Nucleus accumbens (tissue), 56 donors: ENCODE results near the gene USH2A.

Experiments used
- DNase-seq, 56 donors: peaks; one replicate each; lab custom pipeline; 2025; lab: John Stamatoyannopoulos, UW

The USH2A gene

GRCh38 chr1:216422821-216423520, at the start of gene USH2A:
TSS of gene USH2A (minus strand) at chr1:216423448. CDS start at chr1:216422336, 1,112 bp downstream.
- DNase-seq = no peak

GRCh38 chr1:216466162-216466801, 43.0 kb upstream of the USH2A start:
- DNase-seq = no peak

GRCh38 chr1:216464489-216464888, 41.2 kb upstream of the USH2A start:
- DNase-seq = no peak

GRCh38 chr1:216462066-216462775, 39.0 kb upstream of the USH2A start:
- no peak for DNase-seq

GRCh38 chr1:216461466-216461865, 38.2 kb upstream of the USH2A start:
- DNase-seq = no peak

- DNase-seq = no peak
Measured at GRCh38 chr1:216459651-216460207, 36.5 kb upstream of the USH2A start.

- DNase-seq = no peak
Measured at GRCh38 chr1:216458812-216459211, 35.6 kb upstream of the USH2A start.

GRCh38 chr1:216457356-216457755, 34.1 kb upstream of the USH2A start:
- DNase-seq = no peak

- DNase-seq = no peak
Measured at GRCh38 chr1:216456682-216457081, 33.4 kb upstream of the USH2A start.

- no peak for DNase-seq
Measured at GRCh38 chr1:216453777-216454176, 30.5 kb upstream of the USH2A start.

GRCh38 chr1:216450227-216450626, 27.0 kb upstream of the USH2A start:
- DNase-seq = no peak

GRCh38 chr1:216448011-216448510, 24.8 kb upstream of the USH2A start:
- DNase-seq = no peak

- no peak for DNase-seq
Measured at GRCh38 chr1:216437603-216438002, 14.4 kb upstream of the USH2A start.

- no peak for DNase-seq
Measured at GRCh38 chr1:216434232-216434631, 11.0 kb upstream of the USH2A start.

GRCh38 chr1:216433175-216433574, 9.9 kb upstream of the USH2A start:
- no peak for DNase-seq

- no peak for DNase-seq
Measured at GRCh38 chr1:216430744-216431143, 7.5 kb upstream of the USH2A start.

GRCh38 chr1:216425577-216425976, 2.3 kb upstream of the USH2A start:
- DNase-seq = no peak

GRCh38 chr1:216420746-216421145, 2.5 kb downstream of the USH2A start:
- DNase-seq = no peak

GRCh38 chr1:216420263-216420662, 3.0 kb downstream of the USH2A start:
- DNase-seq = no peak

- no peak for DNase-seq
Measured at GRCh38 chr1:216416488-216416887, 6.8 kb downstream of the USH2A start.

GRCh38 chr1:216410026-216410425, 13.2 kb downstream of the USH2A start:
- no peak for DNase-seq
